ENCODE data around the gene ATP5F1E. TPM values are rescaled to one million over a fixed set of nuclear protein-coding genes. Genes with fewer than 3 reads are reported as not detected.

ATP5F1E gene
- total and polyA plus RNA-seq, 2 experiments from 2014 or later: 12.9 to 211 TPM

DNA sequence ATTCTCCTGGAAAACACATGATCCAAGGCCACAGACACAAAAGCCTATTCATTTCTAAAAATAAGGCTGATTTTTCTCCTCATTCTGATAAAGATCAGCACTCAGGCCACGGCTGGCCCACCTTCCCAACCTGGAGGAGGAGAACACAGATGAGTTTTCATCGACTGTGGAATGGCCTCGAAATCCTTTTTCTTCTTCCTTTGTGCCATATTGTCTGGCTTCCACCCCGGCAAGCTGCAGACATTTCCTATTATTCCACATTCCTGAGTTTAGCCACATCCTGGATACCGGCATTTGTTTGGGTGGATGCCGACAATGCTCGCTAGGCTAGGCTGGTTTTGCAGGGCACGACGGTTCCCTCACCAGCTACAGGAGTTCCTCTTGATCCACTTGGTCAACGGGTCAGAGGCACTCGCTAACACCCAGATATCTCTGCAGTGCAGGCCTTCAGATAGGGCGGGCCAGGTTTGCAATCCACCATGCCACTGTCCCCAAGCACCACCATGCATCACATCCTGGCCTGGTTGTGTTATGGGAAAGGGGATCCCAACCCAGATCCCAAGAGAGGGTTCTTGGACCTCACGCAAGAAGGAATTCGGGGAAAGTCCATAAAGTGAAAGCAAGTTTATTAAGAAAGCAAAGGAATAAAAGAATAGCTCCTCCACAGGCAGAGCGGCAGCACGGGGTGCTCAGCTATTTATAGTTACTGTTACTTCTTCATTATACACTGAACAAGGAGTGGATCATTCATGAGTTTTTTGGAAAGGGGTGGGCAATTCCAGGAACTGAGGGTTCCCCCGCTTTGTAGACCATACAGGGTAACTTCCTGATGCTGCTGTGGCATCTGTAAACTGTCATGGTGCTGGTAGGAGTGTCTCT lies 20.9 kb downstream of the ATP5F1E start (continued):
- TF ChIP-seq, protein P1, sequence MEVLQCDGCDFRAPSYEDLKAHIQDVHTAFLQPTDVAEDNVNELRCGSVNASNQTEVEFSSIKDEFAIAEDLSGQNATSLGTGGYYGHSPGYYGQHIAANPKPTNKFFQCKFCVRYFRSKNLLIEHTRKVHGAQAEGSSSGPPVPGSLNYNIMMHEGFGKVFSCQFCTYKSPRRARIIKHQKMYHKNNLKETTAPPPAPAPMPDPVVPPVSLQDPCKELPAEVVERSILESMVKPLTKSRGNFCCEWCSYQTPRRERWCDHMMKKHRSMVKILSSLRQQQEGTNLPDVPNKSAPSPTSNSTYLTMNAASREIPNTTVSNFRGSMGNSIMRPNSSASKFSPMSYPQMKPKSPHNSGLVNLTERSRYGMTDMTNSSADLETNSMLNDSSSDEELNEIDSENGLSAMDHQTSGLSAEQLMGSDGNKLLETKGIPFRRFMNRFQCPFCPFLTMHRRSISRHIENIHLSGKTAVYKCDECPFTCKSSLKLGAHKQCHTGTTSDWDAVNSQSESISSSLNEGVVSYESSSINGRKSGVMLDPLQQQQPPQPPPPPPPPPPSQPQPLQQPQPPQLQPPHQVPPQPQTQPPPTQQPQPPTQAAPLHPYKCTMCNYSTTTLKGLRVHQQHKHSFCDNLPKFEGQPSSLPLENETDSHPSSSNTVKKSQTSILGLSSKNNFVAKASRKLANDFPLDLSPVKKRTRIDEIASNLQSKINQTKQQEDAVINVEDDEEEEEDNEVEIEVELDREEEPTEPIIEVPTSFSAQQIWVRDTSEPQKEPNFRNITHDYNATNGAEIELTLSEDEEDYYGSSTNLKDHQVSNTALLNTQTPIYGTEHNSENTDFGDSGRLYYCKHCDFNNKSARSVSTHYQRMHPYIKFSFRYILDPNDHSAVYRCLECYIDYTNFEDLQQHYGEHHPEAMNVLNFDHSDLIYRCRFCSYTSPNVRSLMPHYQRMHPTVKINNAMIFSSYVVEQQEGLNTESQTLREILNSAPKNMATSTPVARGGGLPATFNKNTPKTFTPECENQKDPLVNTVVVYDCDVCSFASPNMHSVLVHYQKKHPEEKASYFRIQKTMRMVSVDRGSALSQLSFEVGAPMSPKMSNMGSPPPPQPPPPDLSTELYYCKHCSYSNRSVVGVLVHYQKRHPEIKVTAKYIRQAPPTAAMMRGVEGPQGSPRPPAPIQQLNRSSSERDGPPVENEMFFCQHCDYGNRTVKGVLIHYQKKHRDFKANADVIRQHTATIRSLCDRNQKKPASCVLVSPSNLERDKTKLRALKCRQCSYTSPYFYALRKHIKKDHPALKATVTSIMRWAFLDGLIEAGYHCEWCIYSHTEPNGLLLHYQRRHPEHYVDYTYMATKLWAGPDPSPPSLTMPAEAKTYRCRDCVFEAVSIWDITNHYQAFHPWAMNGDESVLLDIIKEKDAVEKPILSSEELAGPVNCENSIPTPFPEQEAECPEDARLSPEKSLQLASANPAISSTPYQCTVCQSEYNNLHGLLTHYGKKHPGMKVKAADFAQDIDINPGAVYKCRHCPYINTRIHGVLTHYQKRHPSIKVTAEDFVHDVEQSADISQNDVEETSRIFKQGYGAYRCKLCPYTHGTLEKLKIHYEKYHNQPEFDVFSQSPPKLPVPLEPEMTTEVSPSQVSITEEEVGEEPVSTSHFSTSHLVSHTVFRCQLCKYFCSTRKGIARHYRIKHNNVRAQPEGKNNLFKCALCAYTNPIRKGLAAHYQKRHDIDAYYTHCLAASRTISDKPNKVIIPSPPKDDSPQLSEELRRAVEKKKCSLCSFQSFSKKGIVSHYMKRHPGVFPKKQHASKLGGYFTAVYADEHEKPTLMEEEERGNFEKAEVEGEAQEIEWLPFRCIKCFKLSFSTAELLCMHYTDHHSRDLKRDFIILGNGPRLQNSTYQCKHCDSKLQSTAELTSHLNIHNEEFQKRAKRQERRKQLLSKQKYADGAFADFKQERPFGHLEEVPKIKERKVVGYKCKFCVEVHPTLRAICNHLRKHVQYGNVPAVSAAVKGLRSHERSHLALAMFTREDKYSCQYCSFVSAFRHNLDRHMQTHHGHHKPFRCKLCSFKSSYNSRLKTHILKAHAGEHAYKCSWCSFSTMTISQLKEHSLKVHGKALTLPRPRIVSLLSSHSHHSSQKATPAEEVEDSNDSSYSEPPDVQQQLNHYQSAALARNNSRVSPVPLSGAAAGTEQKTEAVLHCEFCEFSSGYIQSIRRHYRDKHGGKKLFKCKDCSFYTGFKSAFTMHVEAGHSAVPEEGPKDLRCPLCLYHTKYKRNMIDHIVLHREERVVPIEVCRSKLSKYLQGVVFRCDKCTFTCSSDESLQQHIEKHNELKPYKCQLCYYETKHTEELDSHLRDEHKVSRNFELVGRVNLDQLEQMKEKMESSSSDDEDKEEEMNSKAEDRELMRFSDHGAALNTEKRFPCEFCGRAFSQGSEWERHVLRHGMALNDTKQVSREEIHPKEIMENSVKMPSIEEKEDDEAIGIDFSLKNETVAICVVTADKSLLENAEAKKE (CRISPR knock-in tag; IDR thresholded peaks at IDR 0.05): no peak

DNA sequence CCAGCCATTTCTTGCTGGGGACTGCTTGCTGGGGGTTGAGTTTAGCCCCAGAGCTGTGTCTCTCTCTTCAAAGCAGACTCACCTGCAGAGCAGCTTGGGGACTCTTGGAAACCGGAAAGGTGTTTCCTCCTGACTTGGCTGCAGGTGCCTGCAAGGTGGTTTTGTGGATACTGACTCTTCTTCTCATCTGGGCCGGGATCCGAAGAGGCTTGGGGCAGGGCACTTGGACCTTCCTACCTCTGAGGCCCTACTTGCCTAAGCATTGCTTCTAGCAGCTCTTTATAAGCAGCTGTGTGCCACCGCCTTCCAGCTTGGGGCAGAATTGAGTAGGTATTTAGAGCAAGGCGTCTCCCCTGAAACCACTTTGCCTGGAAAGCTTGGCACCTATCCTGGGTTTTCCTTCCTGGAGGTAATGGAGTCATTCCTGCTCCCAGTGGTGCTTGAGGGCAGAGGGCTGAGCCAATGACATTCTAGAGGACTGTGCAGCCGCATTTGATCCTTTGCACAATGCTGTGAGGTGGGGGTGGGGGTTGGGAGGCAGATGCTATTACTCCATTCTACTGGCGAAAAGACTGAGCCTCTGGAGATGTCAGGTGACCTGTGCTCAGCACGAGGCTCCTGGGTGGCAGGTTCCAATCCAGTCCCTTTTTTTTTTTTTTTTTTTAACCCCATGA lies 21.7 kb downstream of the ATP5F1E start:
- Mint-ChIP-seq H3K27me3 (ENCODE audit: insufficient read depth, low read depth, poor library complexity) (peaks cover 24% of the 10 kb centered on the region), H3K4me1 (peaks cover 16% of the 10 kb centered on the region; the same call in 2 of the 3 replicates), H3K9me3 (no peaks in the 10 kb centered on the region), H3K36me3 (ENCODE audit: low read depth) (no peaks in the 10 kb centered on the region), H3K27ac (no peak overlapping the region), H3K4me3 (no peak overlapping the region)
- Histone ChIP-seq H3K36me3 (ENCODE audit: insufficient read depth) (no peaks in the 10 kb centered on the region), H3K4me1 (ENCODE audit: insufficient read depth) (peaks cover 5% of the 10 kb centered on the region; the same call in 1 of the 2 replicates), H4K20me1 (replicated peaks; ENCODE audit: insufficient read depth) (no peaks in the 10 kb centered on the region), H3F3A (replicated peaks; ENCODE audit: low read depth) (no peaks in the 10 kb centered on the region), H3K9me2 (ENCODE audit: insufficient read depth) (no peaks in the 10 kb centered on the region), H3K4me2 (no peak overlapping the region), H3K79me2 (replicated peaks; ENCODE audit: insufficient read depth) (no peaks in the 10 kb centered on the region), H2AFZ (no peak overlapping the region), H3K27ac (ENCODE audit: low read depth) (no peak overlapping the region), H3K27me3 (ENCODE audit: insufficient read depth) (peaks cover 11% of the 10 kb centered on the region), H3K4me3 (no peak overlapping the region)
- DNase-seq (ENCODE audit: low spot score): no peak
- ATAC-seq: no peak
- TF ChIP-seq, protein P2, sequence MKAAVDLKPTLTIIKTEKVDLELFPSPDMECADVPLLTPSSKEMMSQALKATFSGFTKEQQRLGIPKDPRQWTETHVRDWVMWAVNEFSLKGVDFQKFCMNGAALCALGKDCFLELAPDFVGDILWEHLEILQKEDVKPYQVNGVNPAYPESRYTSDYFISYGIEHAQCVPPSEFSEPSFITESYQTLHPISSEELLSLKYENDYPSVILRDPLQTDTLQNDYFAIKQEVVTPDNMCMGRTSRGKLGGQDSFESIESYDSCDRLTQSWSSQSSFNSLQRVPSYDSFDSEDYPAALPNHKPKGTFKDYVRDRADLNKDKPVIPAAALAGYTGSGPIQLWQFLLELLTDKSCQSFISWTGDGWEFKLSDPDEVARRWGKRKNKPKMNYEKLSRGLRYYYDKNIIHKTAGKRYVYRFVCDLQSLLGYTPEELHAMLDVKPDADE (IDR thresholded peaks at IDR 0.05): no peak
- TF ChIP-seq EZH2 (IDR thresholded peaks at IDR 0.05; ENCODE audit: low read depth, unreplicated experiment) (no peak), NANOG (IDR thresholded peaks at IDR 0.05; ENCODE audit: borderline replicate concordance) (no peak), CREB1 (CRISPR knock-in tag; IDR thresholded peaks at IDR 0.05; ENCODE audit: low read depth) (no peak), EZH2phosphoT487 (IDR thresholded peaks at IDR 0.05; ENCODE audit: unreplicated experiment) (no peak), POLR2AphosphoS5 (IDR thresholded peaks at IDR 0.05; ENCODE audit: low read depth) (no peak), ZNF114 (CRISPR knock-in tag; IDR thresholded peaks at IDR 0.05) (no peak)
- TF ChIP-seq, protein P3, sequence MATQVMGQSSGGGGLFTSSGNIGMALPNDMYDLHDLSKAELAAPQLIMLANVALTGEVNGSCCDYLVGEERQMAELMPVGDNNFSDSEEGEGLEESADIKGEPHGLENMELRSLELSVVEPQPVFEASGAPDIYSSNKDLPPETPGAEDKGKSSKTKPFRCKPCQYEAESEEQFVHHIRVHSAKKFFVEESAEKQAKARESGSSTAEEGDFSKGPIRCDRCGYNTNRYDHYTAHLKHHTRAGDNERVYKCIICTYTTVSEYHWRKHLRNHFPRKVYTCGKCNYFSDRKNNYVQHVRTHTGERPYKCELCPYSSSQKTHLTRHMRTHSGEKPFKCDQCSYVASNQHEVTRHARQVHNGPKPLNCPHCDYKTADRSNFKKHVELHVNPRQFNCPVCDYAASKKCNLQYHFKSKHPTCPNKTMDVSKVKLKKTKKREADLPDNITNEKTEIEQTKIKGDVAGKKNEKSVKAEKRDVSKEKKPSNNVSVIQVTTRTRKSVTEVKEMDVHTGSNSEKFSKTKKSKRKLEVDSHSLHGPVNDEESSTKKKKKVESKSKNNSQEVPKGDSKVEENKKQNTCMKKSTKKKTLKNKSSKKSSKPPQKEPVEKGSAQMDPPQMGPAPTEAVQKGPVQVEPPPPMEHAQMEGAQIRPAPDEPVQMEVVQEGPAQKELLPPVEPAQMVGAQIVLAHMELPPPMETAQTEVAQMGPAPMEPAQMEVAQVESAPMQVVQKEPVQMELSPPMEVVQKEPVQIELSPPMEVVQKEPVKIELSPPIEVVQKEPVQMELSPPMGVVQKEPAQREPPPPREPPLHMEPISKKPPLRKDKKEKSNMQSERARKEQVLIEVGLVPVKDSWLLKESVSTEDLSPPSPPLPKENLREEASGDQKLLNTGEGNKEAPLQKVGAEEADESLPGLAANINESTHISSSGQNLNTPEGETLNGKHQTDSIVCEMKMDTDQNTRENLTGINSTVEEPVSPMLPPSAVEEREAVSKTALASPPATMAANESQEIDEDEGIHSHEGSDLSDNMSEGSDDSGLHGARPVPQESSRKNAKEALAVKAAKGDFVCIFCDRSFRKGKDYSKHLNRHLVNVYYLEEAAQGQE (IDR thresholded peaks at IDR 0.05; ENCODE audit: unreplicated experiment): no peak
